Islet precursor cell (in vitro differentiated cells): ENCODE data around the gene ST6GAL1.
A peak's percentile ranks its signal among the peaks of the same experiment; 100 is the strongest.

Experiments used
- DNase-seq: peaks from one replicate; pipeline ENCODE4 v3.0.0-alpha.2; 2018

Gene ST6GAL1

DNA sequence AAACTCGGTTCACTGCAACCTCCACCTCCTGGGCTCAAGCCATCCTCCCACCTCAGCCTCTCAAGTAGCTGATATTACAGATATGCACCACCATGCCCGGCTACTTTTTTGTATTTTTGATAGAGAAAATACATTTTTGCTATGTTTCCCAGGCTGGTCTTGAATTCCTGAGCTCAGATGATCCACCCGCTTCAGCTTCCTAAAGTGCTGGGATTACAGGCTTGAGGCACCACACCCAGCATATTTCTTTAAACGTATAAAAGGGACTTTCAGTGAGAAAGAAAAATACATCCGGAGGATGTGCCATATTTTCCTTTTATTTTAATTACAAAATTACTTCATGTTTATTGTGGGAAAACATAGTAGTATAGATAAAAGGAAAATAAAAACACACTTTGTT is 153.8 kb downstream of the ST6GAL1 start:
- no peak for DNase-seq

DNA sequence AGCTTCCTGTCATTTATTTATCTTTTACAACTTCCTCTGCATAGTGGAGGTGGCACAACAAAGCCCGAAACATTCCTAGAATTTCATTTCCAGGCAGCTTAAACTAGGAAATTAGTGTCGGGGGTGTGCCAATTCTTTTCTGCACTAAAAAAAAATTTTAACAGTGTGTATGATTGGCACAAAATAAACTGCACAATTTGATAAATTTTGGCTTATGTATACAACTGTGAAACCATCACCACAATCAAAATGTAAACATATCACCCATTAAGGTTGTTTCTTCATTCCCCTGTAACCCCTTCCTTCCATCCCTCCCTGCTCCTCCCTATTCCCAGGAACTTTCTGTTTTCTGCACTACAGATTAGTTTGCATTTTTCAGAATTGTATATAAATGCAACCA is 154.3 kb downstream of the ST6GAL1 start:
- DNase-seq: no peak

DNA sequence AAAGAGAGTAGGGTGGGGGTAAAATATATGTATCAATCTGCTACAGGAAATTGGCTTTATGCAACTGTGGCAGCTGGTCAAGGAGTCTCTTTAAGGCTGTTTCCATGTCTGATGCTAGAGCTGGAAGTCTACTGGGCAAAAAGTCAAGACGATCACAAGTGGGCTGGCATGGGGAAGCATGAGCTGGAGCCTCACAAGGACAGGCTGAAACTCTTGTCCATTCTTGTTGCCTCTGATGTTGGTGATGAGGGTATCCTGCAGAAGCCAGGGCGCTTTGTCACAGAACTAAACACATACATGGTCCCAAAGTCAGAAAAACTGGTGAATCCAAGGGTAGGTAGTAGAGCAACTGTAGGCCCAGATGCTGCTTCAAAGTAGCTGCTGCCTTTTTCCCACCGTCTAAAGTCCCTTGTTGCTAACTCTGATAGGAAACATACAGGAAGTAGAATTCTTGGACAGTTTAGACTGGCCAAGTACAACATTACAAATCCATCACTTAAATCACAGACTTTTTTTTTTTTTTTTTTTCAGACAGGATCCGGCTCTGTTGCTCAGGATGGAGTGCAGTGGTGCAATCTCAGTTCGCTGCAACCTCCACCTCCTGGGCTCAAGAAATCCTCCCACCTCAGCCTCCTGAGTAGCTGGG is 154.8 kb downstream of the ST6GAL1 start:
- DNase-seq: peak; percentile 35

DNA sequence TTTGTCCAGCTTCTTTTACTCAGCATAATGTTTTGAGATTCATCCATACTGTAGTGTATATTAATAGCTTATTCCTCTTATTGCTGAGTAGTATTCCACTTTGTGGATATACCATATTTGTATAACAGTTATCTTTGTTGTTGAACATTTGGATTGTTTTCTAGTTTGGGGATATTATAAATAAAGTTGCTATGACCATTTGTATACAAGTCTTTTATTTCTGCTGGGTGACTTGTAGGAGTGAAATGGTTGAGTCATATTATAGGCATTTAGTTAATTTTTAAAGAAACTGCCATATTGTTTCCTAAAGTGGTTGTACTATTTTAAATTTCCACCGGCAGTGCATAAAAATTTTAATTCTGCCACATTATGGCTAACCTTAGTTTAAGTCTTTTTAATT is 155.6 kb downstream of the ST6GAL1 start:
- DNase-seq: no peak

DNA sequence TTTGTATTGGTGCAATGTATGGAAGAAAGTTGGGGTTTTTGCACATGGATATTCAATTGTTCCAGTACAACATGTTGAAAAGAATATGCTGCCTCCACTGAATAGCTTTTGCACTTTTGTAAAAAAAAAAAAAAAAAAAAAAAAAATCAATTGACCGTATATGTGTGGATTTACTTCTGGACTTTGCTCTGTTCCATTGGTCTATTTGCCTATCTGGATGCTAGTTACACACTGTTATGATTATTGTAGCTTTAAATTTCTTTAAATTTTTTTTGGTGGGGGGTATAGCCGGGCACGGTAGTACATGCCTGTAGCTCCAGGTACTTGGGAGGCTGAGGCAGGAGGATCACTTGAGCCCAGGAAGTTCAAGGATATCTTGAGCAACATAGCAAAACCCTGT is 156.5 kb downstream of the ST6GAL1 start:
- DNase-seq: peak; percentile 9

DNA sequence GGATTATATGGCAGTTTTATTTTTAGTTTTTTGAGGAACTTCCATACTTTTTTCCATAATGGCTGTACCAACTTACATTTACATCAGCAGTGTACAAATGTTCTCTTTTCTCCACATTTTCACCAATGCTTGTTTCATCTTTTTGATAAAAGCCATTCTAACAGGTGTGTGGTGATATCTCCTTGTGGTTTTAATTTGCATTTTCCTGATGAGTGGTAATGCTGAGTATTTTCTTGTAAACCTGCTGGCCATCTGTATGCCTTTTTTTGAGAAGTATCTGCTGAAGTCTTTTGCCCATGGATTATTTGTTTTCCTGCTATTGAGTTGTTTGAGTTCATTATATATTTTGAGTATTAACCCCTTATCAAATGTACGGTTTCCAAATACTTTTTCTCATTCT is 158.4 kb downstream of the ST6GAL1 start:
- no peak for DNase-seq

DNA sequence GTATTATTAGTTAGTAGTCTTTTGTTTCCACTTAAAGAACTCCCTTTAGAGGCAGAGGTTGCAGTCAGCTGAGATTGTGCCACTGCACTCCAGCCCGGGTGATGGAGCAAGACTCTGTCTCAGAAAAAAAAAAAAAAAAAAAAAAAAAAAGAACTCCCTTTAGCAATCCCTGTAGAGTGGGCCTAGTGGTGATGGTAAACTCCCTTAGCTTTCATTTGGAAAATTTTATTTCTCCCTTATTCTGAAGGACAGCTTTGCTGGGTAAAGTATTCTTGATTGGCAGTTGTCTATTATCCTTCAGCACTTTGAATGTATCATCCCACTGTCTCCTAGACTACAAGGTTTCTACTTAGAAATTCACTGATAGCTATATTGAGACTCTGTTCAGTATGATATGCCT is 163.0 kb downstream of the ST6GAL1 start:
- no peak for DNase-seq

DNA sequence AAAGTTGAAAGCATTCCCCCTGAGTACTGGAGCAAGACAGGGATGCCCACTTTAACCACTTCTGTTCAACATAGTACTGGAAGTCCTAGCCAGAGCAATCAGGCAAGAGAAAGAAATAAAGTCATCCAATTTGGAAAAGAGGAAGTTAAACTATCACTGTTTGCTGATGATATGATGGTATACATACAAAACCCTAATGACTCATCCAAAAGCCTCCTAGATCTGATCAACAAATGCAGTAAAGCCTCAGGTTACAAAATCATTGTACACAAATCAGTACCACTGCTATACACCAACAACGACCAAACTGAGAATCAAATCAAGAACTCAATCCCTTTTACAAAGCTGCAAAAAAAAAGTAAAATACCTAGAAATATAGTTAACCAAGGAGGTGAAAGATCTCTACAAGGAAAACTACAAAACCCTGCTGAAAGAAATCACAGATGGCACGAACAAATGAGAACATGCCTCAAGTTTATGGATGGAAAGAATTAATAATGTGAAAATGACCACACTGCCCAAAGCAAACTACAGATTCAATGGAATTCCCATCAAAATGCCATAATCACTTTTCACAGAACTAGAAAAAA is 168.7 kb downstream of the ST6GAL1 start:
- DNase-seq: no peak

DNA sequence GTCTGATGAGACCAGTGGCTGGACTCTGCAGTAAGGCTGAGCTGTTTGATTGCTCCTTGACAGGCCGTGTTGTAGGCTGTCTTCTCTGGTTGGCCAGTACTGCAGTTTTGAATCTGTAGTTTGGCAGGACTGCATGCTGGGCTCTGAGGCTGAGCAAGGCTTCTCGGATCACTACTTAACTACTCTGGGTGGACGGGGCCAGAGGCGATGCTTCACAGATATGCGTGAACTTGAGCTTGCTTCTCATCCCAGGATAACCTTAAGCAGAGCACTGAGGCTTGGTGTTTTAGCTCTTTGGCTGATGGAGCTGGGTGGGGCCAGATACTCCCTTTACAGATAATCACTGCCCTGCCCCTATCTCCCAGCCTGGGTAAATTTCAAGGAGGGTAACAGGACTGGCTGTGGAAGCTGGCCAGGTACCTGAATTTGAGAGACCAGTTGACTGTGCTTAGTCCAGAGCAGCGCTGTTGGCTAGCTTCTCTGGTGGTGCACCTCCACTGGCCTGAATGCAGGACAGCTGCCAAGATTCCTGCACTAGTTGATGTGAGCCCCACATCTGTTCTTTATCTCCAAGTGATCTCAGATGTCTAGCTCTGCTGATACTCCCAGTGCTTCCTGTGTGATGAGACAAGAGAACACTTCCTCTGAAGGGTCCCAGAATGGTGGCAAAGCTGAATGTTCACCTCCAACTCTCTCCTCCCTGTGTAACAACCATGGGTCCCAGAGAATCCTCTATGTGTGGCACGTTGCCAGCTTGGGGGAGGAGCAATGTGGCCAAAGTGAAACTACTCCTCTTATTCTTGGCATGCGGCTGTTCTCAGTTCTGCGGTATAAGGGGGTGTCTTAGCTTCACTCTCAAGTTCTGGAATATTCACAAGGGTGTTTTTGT is 171.1 kb downstream of the ST6GAL1 start:
- no peak for DNase-seq

DNA sequence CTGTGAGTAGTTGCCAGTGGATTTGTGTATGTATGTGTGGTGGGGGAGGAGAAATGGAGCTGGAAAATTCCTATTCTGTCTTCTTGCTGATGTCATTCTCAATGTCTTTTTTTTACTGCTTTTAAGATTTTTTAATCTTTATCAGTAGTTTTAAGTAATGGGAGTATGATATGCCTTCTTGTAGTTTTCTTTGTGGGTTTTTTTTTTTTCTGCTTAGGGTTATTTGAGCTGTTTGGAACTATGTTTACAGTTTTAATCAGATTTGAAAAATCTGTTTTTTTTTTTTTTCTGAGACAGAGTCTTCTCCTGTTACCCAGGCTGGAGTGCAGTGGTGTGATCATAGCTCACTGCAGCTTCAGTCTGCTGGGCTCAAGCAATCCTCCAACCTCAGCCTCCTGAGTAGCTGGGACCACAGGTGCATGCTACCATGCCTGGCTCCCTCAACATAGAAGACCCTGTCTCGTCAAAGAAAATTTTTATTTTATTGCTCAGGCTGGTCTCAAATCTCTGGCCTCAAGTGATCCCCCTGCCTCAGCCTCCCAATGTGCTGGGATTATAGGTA is 171.8 kb downstream of the ST6GAL1 start:
- DNase-seq: no peak

DNA sequence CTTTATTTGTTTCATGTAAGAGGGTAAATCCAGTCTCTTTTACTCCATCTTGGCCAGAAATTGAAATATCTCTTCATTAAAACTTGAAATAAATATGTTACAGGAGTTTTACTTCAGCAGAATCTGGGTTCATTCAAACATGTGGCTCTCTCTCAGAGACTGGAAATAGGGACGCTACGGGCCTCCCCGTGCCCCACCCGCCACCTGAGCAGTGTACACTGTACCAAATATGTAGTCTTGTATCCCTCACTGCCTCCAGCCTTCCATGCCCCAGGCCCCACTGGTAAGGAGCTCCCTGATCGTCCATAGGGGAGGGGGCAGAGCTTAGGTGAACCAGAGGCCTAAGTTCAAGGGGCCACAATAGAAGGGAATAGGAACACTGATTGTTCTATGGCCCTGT is 172.9 kb downstream of the ST6GAL1 start:
- no peak for DNase-seq

DNA sequence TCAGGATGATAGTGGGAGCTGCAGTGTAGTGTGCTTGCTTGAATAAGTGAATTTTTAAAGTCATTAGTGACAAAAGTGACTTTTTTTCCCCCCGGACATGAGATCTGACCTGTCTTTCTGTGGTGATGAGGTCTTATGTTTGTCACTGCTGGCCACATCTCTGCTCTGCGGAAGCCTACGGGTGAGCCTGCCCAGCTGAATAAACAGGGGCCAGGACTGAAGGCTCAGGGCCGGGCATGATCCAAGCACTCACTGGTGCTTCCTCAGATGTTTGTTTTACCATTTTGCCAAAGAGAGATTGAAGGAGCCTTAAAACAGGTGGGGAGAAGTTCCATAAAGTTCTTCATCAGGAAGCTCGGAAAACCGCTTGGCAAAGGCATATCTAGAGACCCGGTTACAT is 174.0 kb downstream of the ST6GAL1 start:
- no peak for DNase-seq

DNA sequence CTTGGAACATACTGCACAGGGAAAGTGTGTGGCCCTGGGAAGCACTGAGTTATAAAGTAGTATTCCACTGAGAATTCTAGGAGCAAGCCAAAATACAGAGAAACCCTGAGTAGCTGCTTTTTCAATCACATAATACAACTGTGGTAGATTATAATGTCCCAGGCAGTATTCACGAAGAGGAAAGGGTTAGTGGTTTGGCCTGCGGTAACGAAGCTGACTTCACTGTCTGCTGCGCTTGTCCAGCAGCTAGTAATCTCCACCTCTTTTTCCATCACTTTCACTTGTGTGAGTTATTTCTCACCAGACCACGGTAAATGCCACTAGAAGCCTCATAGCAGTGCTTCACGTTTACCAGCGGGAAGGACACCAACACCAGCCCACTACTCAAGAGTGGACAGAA is 174.6 kb downstream of the ST6GAL1 start:
- DNase-seq: no peak

DNA sequence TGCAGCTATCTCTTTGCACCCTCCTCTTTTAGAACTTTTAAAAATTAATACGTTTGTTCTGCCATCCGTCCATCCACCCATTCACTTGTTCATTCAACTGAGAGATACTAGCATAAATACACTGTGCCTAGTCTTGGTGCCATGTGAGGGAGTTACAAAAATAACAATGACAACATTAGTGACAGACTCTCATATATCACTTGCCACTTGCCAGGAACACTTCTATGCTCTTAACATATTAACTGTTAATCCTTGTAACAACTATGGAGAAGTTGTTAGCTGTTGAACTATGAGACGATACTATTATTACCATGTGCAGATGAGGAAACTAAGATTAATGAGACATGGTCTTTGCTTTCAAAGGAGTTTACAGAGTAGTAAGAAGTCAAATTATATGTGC is 175.4 kb downstream of the ST6GAL1 start:
- no peak for DNase-seq

DNA sequence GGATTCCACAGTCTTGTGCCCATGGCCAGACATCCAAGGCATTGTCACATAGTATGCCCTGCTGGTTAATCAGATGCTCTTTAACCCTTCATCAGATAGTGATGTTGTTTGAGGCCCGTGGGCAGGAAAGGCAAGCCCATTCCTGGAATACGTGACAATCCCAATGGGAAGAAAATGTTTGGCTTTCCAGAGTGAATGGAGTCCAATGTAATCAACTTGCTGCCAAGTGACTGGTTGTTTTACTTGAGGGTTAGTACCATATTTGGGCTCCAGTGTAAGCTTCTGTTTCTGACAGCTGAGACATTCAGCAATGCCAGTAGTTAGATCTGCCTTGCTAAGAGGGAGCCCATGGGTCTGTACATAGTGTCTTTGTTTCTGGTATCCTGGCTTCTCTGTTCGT is 177.7 kb downstream of the ST6GAL1 start:
- no peak for DNase-seq

DNA sequence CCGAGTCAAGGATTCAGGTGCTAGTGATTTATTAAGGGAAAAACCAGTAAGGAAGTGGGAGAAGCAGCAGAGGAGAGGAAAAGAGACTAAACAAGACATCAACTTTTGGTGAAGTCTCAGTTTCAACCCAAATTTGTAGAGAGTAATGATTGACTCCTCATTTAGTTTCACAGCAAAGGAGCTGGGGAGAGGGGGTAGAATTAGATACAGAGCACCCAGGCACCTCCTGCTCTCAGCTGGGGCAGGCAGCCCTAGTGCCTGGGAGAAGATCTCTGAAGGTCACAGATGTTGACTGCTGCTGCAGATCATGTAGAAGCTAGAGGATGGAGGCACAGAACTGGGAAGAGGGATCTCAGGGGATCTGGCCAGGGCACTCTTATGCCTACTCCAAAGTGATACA is 179.8 kb downstream of the ST6GAL1 start:
- no peak for DNase-seq

DNA sequence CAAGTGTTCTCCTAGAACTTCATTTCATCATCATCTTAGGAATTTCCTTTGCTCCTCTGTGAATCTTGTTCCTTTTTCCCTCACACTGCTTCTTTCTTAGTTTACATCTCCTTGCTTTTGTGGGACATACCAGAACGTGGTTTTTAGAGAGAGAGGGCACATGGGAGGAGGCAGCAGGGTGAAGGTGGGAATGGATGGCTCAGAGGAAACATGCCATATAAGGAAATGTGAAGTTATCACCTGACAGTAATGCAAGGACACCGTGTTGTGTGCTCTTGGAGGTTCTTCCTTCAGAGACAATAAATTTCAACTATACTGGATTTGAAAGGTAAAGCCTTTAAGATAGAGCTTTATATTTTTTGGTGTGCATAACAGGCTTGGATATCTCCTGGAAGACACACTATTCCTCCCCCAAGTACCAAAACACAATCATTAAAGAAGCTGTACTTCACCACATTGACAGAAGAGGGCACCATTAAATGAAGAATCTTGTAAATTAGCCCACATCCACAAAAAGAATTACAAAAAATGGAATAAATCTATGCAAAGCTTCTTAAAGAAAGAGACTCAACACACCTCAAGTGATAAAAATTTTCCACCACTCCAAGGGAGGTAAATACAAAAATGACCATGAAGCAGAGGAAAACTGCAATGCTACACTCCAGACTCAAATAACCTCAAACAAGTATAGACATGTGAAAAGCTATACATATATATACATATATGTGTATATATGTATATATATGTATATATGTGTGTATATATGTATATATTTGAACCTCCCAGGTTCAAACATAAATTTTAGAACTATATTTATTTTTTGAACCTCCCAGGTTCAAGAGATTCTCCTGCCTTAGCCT is 182.8 kb downstream of the ST6GAL1 start:
- DNase-seq: no peak

DNA sequence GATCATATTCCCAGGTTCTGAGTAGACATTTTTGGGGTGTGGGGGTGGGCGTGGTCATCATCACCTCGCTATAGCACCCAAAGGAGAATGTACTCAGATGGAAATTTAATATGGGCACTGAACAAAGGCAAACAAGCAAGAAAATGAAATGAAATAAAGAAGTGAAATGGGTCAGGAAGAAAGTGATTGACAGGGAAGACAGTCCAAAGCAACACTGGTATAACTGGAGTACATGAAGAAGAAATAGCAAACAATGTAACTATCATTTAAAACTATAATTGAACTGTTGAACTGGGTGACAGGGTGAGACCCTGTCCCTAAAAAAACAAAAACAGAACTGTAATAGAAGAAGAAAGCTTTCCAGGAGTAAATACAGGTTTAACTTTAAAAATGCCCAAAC is 184.2 kb downstream of the ST6GAL1 start:
- DNase-seq: no peak

DNA sequence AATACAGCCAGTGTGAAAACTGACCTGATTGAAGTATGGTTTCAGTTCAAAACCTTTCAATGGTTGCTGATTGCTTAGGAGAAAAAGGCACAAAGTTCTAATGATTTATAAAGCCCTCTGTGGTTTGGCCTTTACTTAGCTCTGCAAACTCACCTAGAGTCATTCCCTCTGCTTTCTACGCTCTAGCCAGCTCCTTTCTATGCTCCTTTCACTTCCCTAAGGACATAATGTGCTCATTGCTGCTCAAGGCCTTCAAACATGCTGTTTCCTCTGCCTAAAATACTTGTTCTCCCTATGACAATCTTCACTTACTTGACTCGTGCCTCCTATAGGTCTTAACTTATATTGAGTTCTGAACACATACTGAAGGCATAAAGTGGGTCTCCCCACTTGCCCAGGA is 190.0 kb downstream of the ST6GAL1 start:
- DNase-seq: no peak

DNA sequence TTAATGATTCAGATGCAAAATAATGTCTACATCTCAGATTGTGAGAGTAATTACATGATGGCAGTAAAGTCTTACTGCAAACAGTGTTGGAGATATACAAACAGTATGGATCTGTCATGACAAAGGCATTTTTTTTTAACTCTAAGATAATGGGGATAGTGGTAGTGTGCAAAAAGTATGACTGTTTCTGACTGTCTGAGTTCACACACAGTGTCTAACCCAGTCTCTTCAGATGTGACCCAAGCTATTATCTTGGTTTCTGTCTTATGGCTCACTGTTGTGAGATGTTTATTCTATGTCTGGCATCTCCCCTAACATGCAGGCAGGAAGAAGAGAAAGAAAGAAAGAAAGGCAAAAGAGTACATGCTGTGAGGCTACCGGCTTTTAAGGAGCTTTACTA is 191.9 kb downstream of the ST6GAL1 start:
- DNase-seq: no peak

DNA sequence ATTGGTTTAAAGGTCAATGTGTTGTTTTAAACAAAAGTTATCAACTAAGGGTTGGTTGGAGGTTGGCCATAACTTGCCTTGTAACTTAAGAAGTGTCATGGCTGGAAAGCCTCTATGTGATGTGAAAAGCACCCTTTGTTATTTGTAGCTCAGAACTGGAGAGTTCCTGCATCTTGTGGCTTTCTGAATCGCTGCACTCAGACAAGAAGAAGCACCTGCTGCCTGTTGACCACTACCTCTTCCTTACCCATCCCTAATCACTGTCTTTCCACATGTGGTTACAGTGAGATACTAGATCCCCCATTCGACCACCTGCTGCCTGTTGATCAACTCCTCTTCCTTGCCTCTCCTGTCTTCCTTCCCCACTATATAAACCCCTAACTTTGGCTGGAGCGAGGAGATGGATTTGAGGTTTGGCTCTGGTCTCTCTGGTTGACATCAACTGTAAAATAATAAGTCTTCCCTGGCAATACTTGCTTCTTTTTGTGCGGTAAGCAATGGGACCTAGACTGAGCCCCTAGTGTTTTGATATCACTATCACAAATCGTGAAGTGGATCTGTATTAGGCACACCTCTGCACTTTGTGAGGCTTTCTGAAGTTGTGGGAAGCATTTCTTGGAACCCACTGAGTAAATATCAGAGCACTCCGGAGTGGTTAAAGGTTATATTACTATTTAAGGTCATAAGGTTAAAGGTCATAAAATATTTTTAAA is 195.1 kb downstream of the ST6GAL1 start:
- DNase-seq: no peak
